ENCODE measurements around the gene MPZ.
"Not testable (repeated sequence)": the region's sequence is repeated elsewhere in the genome, so short reads cannot be mapped to it uniquely, and the experiment has no call there.

Gene MPZ

DNA sequence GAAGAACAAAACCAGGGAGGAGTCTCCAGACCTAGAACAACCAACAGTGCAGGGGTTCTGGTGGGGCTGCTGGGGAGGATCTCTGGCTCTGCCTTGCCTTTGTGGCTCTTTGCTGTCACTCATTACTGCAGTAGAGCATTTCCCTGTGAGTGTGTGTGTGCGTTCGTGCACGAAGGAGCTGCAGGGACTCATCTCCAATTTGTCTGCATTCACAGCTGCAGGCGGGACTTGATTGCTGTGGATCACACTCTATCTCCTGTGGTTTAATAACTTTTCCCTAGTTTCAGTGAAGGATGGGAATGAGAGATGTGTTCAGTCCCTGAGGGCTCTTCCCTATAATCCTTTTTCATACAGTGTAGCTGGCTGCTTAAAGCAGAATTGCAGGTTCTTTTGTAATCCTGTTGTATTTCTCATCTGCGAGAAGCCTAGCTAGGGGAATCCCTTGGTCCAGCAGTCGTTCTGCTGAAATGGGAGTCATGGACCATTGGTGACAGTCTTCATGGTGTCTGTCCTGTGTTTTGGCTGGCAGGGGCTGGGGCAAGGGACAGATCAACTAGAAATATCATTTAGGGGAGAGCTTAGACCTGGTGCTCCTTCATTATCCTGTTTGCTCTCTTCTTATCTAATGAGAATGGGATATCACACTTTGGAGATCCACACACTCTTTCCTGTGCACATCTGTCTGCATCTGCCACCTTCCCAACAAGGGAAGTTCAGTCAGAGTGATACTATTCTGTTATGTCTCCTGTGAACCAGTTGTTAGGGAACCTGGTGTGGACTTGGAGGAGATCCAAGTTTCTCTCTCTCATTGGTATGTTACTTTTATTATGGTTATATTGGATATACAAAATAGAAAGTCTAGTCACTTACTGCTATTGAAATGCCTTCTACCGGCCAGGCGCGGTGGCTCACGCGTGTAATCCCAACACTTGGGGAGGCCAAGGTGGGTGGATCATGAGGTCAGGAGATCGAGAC lies 48.2 kb downstream of the MPZ start:
- TF ChIP-seq, protein P1, sequence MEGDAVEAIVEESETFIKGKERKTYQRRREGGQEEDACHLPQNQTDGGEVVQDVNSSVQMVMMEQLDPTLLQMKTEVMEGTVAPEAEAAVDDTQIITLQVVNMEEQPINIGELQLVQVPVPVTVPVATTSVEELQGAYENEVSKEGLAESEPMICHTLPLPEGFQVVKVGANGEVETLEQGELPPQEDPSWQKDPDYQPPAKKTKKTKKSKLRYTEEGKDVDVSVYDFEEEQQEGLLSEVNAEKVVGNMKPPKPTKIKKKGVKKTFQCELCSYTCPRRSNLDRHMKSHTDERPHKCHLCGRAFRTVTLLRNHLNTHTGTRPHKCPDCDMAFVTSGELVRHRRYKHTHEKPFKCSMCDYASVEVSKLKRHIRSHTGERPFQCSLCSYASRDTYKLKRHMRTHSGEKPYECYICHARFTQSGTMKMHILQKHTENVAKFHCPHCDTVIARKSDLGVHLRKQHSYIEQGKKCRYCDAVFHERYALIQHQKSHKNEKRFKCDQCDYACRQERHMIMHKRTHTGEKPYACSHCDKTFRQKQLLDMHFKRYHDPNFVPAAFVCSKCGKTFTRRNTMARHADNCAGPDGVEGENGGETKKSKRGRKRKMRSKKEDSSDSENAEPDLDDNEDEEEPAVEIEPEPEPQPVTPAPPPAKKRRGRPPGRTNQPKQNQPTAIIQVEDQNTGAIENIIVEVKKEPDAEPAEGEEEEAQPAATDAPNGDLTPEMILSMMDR (IDR thresholded peaks at IDR 0.05) = no peak
- peaks cover 11% of the 10 kb centered on the region for H3K9me3 ChIP-seq

DNA sequence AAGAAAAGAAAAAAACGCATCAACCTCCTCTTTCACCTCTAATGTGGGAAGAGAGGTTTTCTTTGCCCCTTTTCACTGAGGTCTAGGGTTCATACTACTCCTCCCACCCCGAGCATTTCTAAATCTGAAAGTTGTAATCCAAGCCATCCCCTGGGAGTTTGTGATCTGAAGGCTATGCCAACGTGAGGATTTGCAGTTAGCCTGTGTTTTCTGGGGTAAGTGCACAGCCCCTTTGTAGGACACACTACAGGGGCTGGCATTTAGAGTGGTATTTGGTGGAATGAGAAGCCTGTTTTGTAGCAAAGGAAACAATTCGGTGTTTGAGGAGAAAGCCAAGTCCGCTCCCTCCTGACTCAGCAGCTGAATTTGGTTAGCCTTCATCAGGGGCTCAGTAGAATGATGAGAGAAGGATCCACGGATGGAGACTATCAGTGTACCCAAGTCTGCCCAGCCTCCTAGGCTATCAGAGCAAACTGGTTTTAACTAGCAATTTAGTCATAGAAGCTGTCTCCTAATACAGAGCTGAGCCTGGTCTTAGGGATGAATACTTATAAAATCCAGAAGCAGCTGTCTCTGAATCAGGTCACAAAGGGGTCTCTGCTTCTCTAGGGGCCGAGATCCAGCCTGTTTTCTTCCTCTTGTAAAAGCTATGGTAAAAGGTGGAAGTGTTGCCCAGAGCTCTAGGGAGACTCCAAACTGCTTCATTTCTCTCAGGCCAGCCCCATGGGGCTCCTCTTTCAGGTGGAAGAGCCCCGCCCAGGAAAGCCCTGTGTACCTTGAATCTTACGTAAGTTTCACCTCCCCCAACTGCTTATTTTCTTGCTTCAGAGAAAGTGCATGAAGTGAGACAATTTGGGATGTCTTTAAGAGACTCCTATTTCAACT lies 49.1 kb downstream of the MPZ start:
- TF ChIP-seq, protein P1 (IDR thresholded peaks at IDR 0.05) = no peak
- Histone ChIP-seq H3K27ac (no peak overlapping the region), H3K4me1 (ENCODE audit: control insufficient read depth in 1 of 2, insufficient read depth in 1 of 2, low read depth in 1 of 2, low read length in 1 of 2) (peaks cover 4 to 8% of the 10 kb centered on the region in 2 experiments), H3K4me3 (ENCODE audit: low read depth in 1 of 2, low read length in 1 of 2) (no peak overlapping the region), H3K36me3 (no peaks in the 10 kb centered on the region), H3K27me3 (peaks cover 68% of the 10 kb centered on the region), H3K9me3 (peaks cover 11% of the 10 kb centered on the region)

More for the DNA sequence above, 48.2 kb downstream of the MPZ start:
- Histone ChIP-seq H3K27me3 (peaks cover 66% of the 10 kb centered on the region), H3K4me3 (ENCODE audit: low read depth in 1 of 2, low read length in 1 of 2) (no peak overlapping the region), H3K36me3 (no peaks in the 10 kb centered on the region), H3K27ac (no peak overlapping the region), H3K4me1 (ENCODE audit: control insufficient read depth in 1 of 2, insufficient read depth in 1 of 2, low read depth in 1 of 2, low read length in 1 of 2) (peaks cover 4 to 8% of the 10 kb centered on the region in 2 experiments)

DNA sequence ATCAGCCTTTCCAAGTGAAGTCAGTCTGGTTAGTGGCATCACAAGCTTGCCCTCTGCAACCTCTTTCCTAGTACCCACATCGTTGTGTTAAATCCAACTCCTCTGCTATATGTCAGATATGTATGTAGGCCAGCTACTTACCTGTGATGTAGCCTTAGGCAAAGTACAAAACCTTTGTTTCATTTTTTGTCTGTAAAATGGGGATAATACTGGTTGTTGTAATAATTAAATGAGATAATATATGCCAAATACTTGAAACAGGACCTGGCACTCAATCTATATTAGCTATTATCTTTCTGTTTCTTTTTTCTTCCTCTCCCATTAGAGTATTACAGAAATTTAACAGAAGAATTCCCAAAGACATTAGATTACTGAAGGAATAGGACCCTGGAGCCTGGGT lies 50.0 kb downstream of the MPZ start:
- H3K4me1 ChIP-seq (ENCODE audit: control insufficient read depth in 1 of 2, insufficient read depth in 1 of 2, low read depth in 1 of 2, low read length in 1 of 2) = peaks cover 4 to 8% of the 10 kb centered on the region in 2 experiments
- H3K4me3 ChIP-seq (ENCODE audit: low read depth in 1 of 2, low read length in 1 of 2) = no peak overlapping the region
- H3K36me3 ChIP-seq = no peaks in the 10 kb centered on the region
- no peak overlapping the region for H3K27ac ChIP-seq
- TF ChIP-seq, protein P1 (IDR thresholded peaks at IDR 0.05) = no peak
- H3K9me3 ChIP-seq = peaks cover 11% of the 10 kb centered on the region
- H3K27me3 ChIP-seq = peaks cover 68% of the 10 kb centered on the region

DNA sequence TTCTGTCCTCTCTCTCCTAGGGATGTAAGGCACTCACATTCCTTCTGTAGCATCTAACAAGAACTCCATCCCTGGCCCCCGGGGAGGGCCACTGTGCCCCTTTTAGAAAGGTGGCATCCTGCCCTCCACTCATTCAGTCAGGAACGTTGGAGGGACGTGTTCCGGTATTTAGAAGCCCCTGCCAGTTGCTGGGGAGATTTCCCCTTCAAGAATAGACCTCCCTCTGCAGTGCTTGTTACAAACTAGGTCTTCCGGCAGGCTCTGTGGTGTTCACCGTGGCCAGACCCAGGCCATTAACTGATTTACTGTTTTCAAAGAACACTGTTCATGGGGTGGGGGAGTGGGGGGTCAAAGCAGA lies 50.4 kb downstream of the MPZ start:
- peaks cover 11% of the 10 kb centered on the region for H3K9me3 ChIP-seq
- H3K36me3 ChIP-seq = no peaks in the 10 kb centered on the region
- H3K4me3 ChIP-seq (ENCODE audit: low read depth in 1 of 2, low read length in 1 of 2) = no peak overlapping the region
- H3K27me3 ChIP-seq = peaks cover 68% of the 10 kb centered on the region
- no peak overlapping the region for H3K27ac ChIP-seq
- peaks cover 4 to 8% of the 10 kb centered on the region in 2 experiments for H3K4me1 ChIP-seq (ENCODE audit: control insufficient read depth in 1 of 2, insufficient read depth in 1 of 2, low read depth in 1 of 2, low read length in 1 of 2)
- TF ChIP-seq, protein P1 (IDR thresholded peaks at IDR 0.05) = no peak

- TF ChIP-seq, protein P1 (IDR thresholded peaks at IDR 0.05) = no peak
- H3K4me3 ChIP-seq (ENCODE audit: low read depth in 1 of 2, low read length in 1 of 2) = peak within 1 kb of the TSS; percentile 31 to 43
- H3K4me1 ChIP-seq (ENCODE audit: control insufficient read depth in 1 of 2, insufficient read depth in 1 of 2, low read depth in 1 of 2, low read length in 1 of 2) = peaks cover 4 to 8% of the 10 kb centered on the region in 2 experiments
- H3K36me3 ChIP-seq = no peaks in the 10 kb centered on the region
- H3K27ac ChIP-seq = no peak within 1 kb of the TSS
- H3K9me3 ChIP-seq = peaks cover 11% of the 10 kb centered on the region
- peaks cover 68% of the 10 kb centered on the region for H3K27me3 ChIP-seq
These were observed 51.1 kb downstream of the MPZ start, which contains the start of gene PCP4L1 for GRCh38 chr1:161258439-161259344. Gene PCP4L1, plus strand, starts transcription at chr1:161258745. Its CDS starts 230 bp downstream, at chr1:161258975.

DNA sequence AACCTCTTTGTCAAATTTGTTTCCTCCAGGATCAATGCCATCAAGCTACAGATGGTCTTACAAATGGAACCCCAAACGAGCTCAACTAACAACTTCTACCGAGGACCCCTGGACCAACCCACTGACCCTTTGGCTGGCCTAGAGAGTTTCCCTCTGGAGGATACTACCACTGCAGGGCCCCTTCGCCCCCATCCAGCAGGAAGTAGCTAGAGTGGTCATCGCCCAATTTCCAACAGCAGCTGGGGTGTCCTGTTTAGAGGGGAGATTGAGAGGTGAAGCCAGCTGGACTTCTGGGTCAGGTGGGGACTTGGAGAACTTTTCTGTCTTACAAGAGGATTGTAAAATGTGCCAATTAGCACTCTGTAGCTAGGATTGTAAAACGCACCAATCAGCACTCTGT lies 52.7 kb downstream of the MPZ start:
- Histone ChIP-seq H3K9me3 (peaks cover 11% of the 10 kb centered on the region), H3K27me3 (peaks cover 57% of the 10 kb centered on the region)

DNA sequence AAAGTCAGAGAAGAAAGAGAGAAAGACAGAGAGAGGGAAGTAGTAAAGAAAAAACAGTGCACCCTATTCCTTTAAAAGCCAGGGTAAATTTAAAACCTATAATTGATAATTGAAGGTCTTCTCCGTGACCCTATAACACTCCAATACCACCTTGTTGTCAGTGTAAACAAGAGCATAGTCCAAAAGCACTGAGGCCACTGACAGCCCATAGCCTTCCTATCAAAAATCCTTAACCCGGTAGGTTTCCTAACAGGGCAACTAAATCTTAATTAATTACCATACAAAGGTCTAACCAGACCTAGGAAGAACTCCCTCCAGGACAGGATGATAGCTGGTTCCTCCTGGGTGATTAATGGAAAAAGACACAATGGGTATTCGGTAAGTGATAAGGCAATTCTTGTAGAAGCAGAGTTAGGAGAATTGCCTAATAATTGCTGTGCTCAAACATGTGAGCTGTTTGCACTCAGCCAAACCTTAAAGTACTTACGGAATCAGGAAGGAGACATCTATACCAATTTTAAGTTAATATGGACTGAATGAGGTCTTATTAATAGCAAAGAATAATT lies 53.7 kb downstream of the MPZ start:
- not testable (repeated sequence) for H3K4me3 ChIP-seq (ENCODE audit: low read depth in 1 of 2, low read length in 1 of 2); H3K36me3 ChIP-seq

More for the DNA sequence above, 52.7 kb downstream of the MPZ start:
- not testable (repeated sequence) for H3K36me3 ChIP-seq; H3K27ac ChIP-seq; H3K4me1 ChIP-seq (ENCODE audit: control insufficient read depth in 1 of 2, insufficient read depth in 1 of 2, low read depth in 1 of 2, low read length in 1 of 2); H3K4me3 ChIP-seq (ENCODE audit: low read depth in 1 of 2, low read length in 1 of 2)

More for the DNA sequence above, 53.7 kb downstream of the MPZ start:
- not testable (repeated sequence) for H3K27ac ChIP-seq; H3K4me1 ChIP-seq (ENCODE audit: control insufficient read depth in 1 of 2, insufficient read depth in 1 of 2, low read depth in 1 of 2, low read length in 1 of 2)
- peaks cover 47% of the 10 kb centered on the region for H3K27me3 ChIP-seq
- peaks cover 11% of the 10 kb centered on the region for H3K9me3 ChIP-seq
